HG03066 (cell line): Measurements from ENCODE around the gene SDHAF1.

Source experiments
- ATAC-seq: cut with Tn5 transposase; IDR thresholded peaks from one replicate; pipeline ENCODE4 v1.9.1; 2021; ENCODE audit warnings: low read depth; ENCODE audit not compliant: unreplicated experiment

The SDHAF1 gene

GRCh38 chr19:35986664-35987570 lies 8.1 kb upstream of the SDHAF1 start:
- ATAC-seq, result no peak

GRCh38 chr19:35987571-35987896 lies 7.5 kb upstream of the SDHAF1 start:
- ATAC-seq, result no peak

GRCh38 chr19:35988824-35989223 lies 6.2 kb upstream of the SDHAF1 start:
- no peak for ATAC-seq

GRCh38 chr19:35990156-35990555 lies 4.8 kb upstream of the SDHAF1 start:
- no peak for ATAC-seq

GRCh38 chr19:35990771-35991730 lies 3.9 kb upstream of the SDHAF1 start:
- no peak for ATAC-seq

GRCh38 chr19:35991731-35992450 lies 3.1 kb upstream of the SDHAF1 start:
- ATAC-seq, result no peak

GRCh38 chr19:35992907-35993765 lies 1.9 kb upstream of the SDHAF1 start:
- ATAC-seq, result no peak

GRCh38 chr19:35993923-35994598 lies 927 bp upstream of the SDHAF1 start:
- ATAC-seq, result no peak

GRCh38 chr19:35996777-35997176 lies 1.8 kb downstream of the SDHAF1 start:
- no peak for ATAC-seq

- no peak for ATAC-seq
These were observed 6.6 kb downstream of the SDHAF1 start for GRCh38 chr19:36001605-36002004.

GRCh38 chr19:36003284-36003683 lies 8.3 kb downstream of the SDHAF1 start:
- no peak for ATAC-seq

GRCh38 chr19:36006955-36007354 lies 12.0 kb downstream of the SDHAF1 start:
- no peak for ATAC-seq

GRCh38 chr19:36008336-36008978 lies 13.5 kb downstream of the SDHAF1 start, which contains the start of gene SYNE4:
TSS of gene SYNE4 (minus strand) at chr19:36008813. CDS start at chr19:36008681, 132 bp downstream.
- ATAC-seq, result no peak

GRCh38 chr19:36009220-36009619 lies 14.2 kb downstream of the SDHAF1 start:
- ATAC-seq, result no peak

GRCh38 chr19:36009633-36010379 lies 14.8 kb downstream of the SDHAF1 start:
- no peak for ATAC-seq

GRCh38 chr19:36010402-36010801 lies 15.4 kb downstream of the SDHAF1 start:
- ATAC-seq, result no peak

- ATAC-seq, result no peak
These were observed 18.5 kb downstream of the SDHAF1 start for GRCh38 chr19:36013280-36014011.
